Endothelial cell of umbilical vein (primary cell): Measurements from ENCODE around the gene APOC3.

Experiments
- CTCF ChIP-seq, 2 donors: IDR thresholded peaks; 1 replicate in 1 of 2; 2 replicates in 1 of 2; pipeline ENCODE4 v1.5.1; 2011; ENCODE audit warnings: low read length in 2 of 2, mild to moderate bottlenecking in 2 of 2, moderate library complexity in 2 of 2, control low read depth in 1 of 2, inconsistent platforms in 1 of 2, low read depth in 1 of 2; ENCODE audit not compliant: insufficient read depth in 1 of 2; ENCODE audit errors: extremely low read depth in 1 of 2
- EZH2 ChIP-seq: IDR thresholded peaks from 2 replicates; pipeline ENCODE4 v1.6.1; 2012; ENCODE audit warnings: borderline replicate concordance, low read depth, mild to moderate bottlenecking, moderate library complexity, low read length, inconsistent platforms; ENCODE audit not compliant: severe bottlenecking
- FOS ChIP-seq: IDR thresholded peaks from 2 replicates; pipeline ENCODE4 v1.6.1; 2011; ENCODE audit warnings: mild to moderate bottlenecking, low read length, moderate library complexity, borderline replicate concordance; ENCODE audit not compliant: insufficient read depth
- JUN ChIP-seq: IDR thresholded peaks from 2 replicates; pipeline ENCODE4 v1.6.1; 2011; ENCODE audit warnings: borderline replicate concordance, low read depth; ENCODE audit not compliant: insufficient read length, insufficient read depth
- MAX ChIP-seq: IDR thresholded peaks from 2 replicates; pipeline ENCODE4 v1.6.1; 2011; ENCODE audit not compliant: insufficient read depth, insufficient read length
- MYC ChIP-seq: IDR thresholded peaks from one replicate; pipeline ENCODE4 v1.6.1; 2011; ENCODE audit warnings: mild to moderate bottlenecking, low read depth, low read length
- POLR2A ChIP-seq: IDR thresholded peaks from 2 replicates; pipeline ENCODE4 v1.6.1; 2012; ENCODE audit warnings: low read depth, mild to moderate bottlenecking, control low read depth, low read length
- POLR2AphosphoS5 ChIP-seq: IDR thresholded peaks from 2 replicates; pipeline ENCODE4 v1.6.1; 2012; ENCODE audit warnings: low read depth, mild to moderate bottlenecking, control low read depth, low read length, moderate library complexity; ENCODE audit not compliant: insufficient read depth

GRCh38 chr11:116857316-116857715 lies 27.6 kb downstream of the APOC3 start:
- TF ChIP-seq JUN (no peak), POLR2A (no peak), POLR2AphosphoS5 (no peak), MAX (no peak), CTCF (IDR thresholded peaks at IDR 0.05; ENCODE audit: extremely low read depth in 1 of 2, insufficient read depth in 1 of 2, low read depth in 1 of 2, low read length in 2 of 2) (no peak), EZH2 (no peak), FOS (no peak), MYC (no peak)
